GM20000 (cell line): Measurements from ENCODE around the gene ARHGAP45.

ENCODE experiments used
- DNase-seq: peaks from one replicate; pipeline ENCODE4 v3.0.0; 2012; ENCODE audit warnings: low spot score
- CTCF ChIP-seq: IDR thresholded peaks from 2 replicates; pipeline ENCODE4 v1.5.1; 2012; ENCODE audit warnings: mild to moderate bottlenecking, control low read depth; ENCODE audit errors: extremely low read depth, missing control alignments

The ARHGAP45 gene

GRCh38 chr19:1063030-1063908 lies 3.7 kb upstream of the ARHGAP45 start:
- DNase-seq: peak; percentile 71
- TF ChIP-seq CTCF: no peak

GRCh38 chr19:1063909-1064660 lies 2.9 kb upstream of the ARHGAP45 start:
- TF ChIP-seq CTCF: no peak
- DNase-seq: no peak

- peak; percentile 86 for DNase-seq
- peak; percentile 87 for TF ChIP-seq CTCF
These were observed 2.0 kb upstream of the ARHGAP45 start for GRCh38 chr19:1064661-1065605.

DNA sequence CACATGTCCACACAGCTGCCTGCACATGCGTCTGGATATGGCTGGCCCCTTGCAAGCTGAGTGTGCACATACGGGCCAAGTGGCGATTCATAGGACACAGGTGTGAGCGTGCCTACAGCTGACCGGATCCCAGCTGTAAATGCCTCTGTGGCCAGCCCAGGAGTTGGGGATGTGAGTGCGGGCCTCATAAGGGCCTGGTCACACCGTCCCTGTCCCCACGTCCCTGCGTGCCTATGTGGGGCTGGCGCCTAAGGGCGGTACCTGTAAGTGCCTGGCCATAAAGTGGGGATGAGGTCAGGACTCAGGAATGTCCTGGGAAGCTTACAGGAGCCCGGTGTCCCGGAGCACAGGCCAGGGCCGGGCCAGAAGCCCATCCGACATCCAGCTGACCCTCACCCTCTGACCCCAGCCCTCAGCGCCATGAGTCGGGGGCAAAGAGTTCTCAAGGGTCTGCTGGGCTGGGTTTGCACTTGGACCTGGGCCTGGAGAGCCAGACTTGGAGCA lies 1.3 kb upstream of the ARHGAP45 start:
- DNase-seq: no peak

GRCh38 chr19:1066251-1066747 lies 668 bp upstream of the ARHGAP45 start:
- no peak for DNase-seq
- TF ChIP-seq CTCF: no peak

More for the DNA sequence above, 1.3 kb upstream of the ARHGAP45 start:
- TF ChIP-seq CTCF: no peak

DNA sequence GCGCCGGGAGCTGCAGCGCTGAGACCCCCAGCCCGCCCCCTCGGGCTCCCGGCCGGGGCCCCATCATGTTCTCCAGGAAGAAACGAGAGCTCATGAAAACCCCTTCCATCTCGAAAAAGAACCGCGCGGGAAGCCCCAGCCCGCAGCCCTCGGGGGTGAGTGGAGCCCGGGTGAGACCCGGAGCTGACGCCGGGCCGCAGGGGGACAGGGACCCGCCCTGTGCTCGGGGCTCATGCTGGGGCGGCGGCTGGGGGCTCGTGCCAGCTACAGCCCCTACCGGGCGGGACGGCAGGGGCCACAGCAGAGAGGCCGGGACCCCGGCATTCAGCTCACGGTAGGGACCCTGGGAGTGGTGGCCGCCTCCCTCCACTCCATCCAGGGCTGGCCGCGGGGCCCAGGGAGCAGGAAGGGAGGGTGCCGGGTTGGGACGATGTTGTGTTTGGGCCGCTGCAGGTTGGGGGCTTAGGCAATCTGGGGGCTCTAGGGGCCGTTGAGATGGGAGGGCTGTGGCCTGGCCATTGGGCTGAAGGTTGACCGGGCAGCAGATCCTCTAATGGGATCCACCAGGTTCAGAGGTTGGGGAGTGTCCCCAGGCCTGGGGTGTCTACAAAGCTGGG lies 482 bp downstream of the ARHGAP45 start:
- no peak for DNase-seq
- no peak for TF ChIP-seq CTCF
